Activated B cell treated with CpG ODN at 0.5 μM for 24 hours (primary cell): ENCODE measurements around the gene ERAP2. TPM values are rescaled to one million over a fixed set of nuclear protein-coding genes. Genes with fewer than 3 reads are reported as not detected.

ENCODE experiments used
- ATAC-seq: fragments of 200-7000 bp; cut with Tn5 transposase; one replicate; pipeline ENCODE4 v1.10.0; 2021; ENCODE audit warnings: low read depth, mild to moderate bottlenecking, moderate library complexity
- CTCF ChIA-PET: fragments of 350-600 bp; sonication (Branson Sonifier 250); formaldehyde crosslinking; loops from one replicate; lab custom pipeline; 2021; ENCODE audit warnings: antibody characterized with exemption; lab: Charles Lee
- POLR2A ChIA-PET: fragments of 350-600 bp; sonication (Branson Sonifier 250); formaldehyde crosslinking; loops from one replicate; lab custom pipeline; 2021; ENCODE audit warnings: antibody characterized with exemption; lab: Charles Lee
- DNase-seq: peaks from one replicate; pipeline ENCODE4 v3.0.0; 2022
- H3K27ac Mint-ChIP-seq: one replicate; pipeline ENCODE4 v1.8.0; 2020; ENCODE audit warnings: mixed read lengths
- H3K27me3 Mint-ChIP-seq: one replicate; pipeline ENCODE4 v1.8.0; 2021; ENCODE audit warnings: mixed read lengths
- H3K36me3 Mint-ChIP-seq: one replicate; pipeline ENCODE4 v1.8.0; 2021; ENCODE audit warnings: low read depth, mixed read lengths
- H3K4me1 Mint-ChIP-seq: one replicate; pipeline ENCODE4 v1.8.0; 2021; ENCODE audit warnings: mixed read lengths
- H3K4me3 Mint-ChIP-seq: one replicate; pipeline ENCODE4 v1.8.0; 2020; ENCODE audit warnings: mild to moderate bottlenecking, mixed read lengths
- H3K9me3 Mint-ChIP-seq: one replicate; pipeline ENCODE4 v1.8.0; 2020; ENCODE audit warnings: mixed read lengths
- CTCF ChIP-seq: fragments of 200-600 bp; IDR thresholded peaks from one replicate; pipeline ENCODE4 v1.8.0; 2022; ENCODE audit warnings: antibody characterized with exemption, mild to moderate bottlenecking
- intact Hi-C: fragments of 100-400 bp; cut with micrococcal nuclease; formaldehyde crosslinking; loops from one replicate; pipeline ENCODE4 v1.15.1; 2024
- total RNA-seq: library from RNA; stranded (reverse); gene quantifications from 2 replicates; pipeline ENCODE4 v1.2.3, GENCODE V29; 2022

ERAP2 gene
- total RNA-seq, 1 donor from 2014 or later = 80.9 TPM

- no peak for ATAC-seq
- no peak for TF ChIP-seq CTCF
- Mint-ChIP-seq H3K27me3 (no peaks in the 10 kb centered on the region), H3K36me3 (peaks cover 40% of the 10 kb centered on the region), H3K27ac (peak overlapping the region; percentile 10), H3K4me3 (no peak overlapping the region), H3K4me1 (peaks cover 72% of the 10 kb centered on the region), H3K9me3 (no peaks in the 10 kb centered on the region)
- no peak for DNase-seq
- intact Hi-C loops = no loop called here
- ChIA-PET POLR2A (no interaction called here), CTCF (no interaction called here)
Observed at GRCh38 chr5:96941140-96941539, 64.8 kb downstream of the ERAP2 start.

- ChIA-PET CTCF (no interaction called here), POLR2A (interaction anchor here (0.7 kb wide), 1 partner anchor 305 kb away, joined by 10 read pairs; no protein-coding TSS in a partner anchor)
- DNase-seq (no peak), ATAC-seq (no peak)
- Mint-ChIP-seq H3K9me3 (no peaks in the 10 kb centered on the region), H3K27me3 (no peaks in the 10 kb centered on the region), H3K4me3 (no peak overlapping the region), H3K36me3 (peaks cover 34% of the 10 kb centered on the region), H3K4me1 (peaks cover 72% of the 10 kb centered on the region), H3K27ac (no peak overlapping the region)
- TF ChIP-seq CTCF = no peak
- intact Hi-C loops = no loop called here
Observed at GRCh38 chr5:96942078-96942477, 65.8 kb downstream of the ERAP2 start.

GRCh38 chr5:96942911-96943310 lies 66.6 kb downstream of the ERAP2 start:
- ATAC-seq (no peak), DNase-seq (no peak)
- Mint-ChIP-seq H3K27me3 (no peaks in the 10 kb centered on the region), H3K4me3 (no peak overlapping the region), H3K9me3 (no peaks in the 10 kb centered on the region), H3K36me3 (peaks cover 30% of the 10 kb centered on the region), H3K27ac (peak overlapping the region; percentile 11), H3K4me1 (peaks cover 66% of the 10 kb centered on the region)
- intact Hi-C loops = no loop called here
- POLR2A ChIA-PET = no interaction called here
- CTCF ChIA-PET = no interaction called here
- TF ChIP-seq CTCF = no peak

GRCh38 chr5:96943799-96944198 lies 67.5 kb downstream of the ERAP2 start:
- no peaks in the 10 kb centered on the region for H3K9me3 Mint-ChIP-seq
- ChIA-PET CTCF (no interaction called here), POLR2A (no interaction called here)
- ATAC-seq (no peak), DNase-seq (no peak)
- no peak overlapping the region for H3K4me3 Mint-ChIP-seq
- TF ChIP-seq CTCF = no peak
- H3K36me3 Mint-ChIP-seq = peaks cover 22% of the 10 kb centered on the region
- H3K27ac Mint-ChIP-seq = peak overlapping the region; percentile 8
- peaks cover 63% of the 10 kb centered on the region for H3K4me1 Mint-ChIP-seq
- intact Hi-C loops = no loop called here
- H3K27me3 Mint-ChIP-seq = no peaks in the 10 kb centered on the region

- intact Hi-C loops = no loop called here
Observed at GRCh38 chr5:96945144-96945897, 69.0 kb downstream of the ERAP2 start.

More at GRCh38 chr5:96945144-96945897, 69.0 kb downstream of the ERAP2 start:
- Mint-ChIP-seq H3K36me3 (peaks cover 32% of the 10 kb centered on the region), H3K27ac (no peak overlapping the region), H3K9me3 (no peaks in the 10 kb centered on the region), H3K4me3 (no peak overlapping the region), H3K27me3 (no peaks in the 10 kb centered on the region), H3K4me1 (peaks cover 65% of the 10 kb centered on the region)
- TF ChIP-seq CTCF = no peak
- no peak for ATAC-seq
- CTCF ChIA-PET = interaction anchor here (1.3 kb wide), 1 partner anchor 76 kb away, joined by 5 read pairs; no protein-coding TSS in a partner anchor
- DNase-seq = no peak
- POLR2A ChIA-PET = interaction anchor here (0.9 to 1.2 kb wide), 2 partner anchors 9 to 15 kb away, joined by 4 read pairs; partner anchors contain the start of gene LNPEP
